Endometrium (tissue), 2 donors: ENCODE data around the gene CYP3A7.
"Not testable (repeated sequence)": the region's sequence is repeated elsewhere in the genome, so short reads cannot be mapped to it uniquely, and the experiment has no call there.

Experiments
- FAIRE-seq: peaks from 2 replicates; lab custom pipeline; 2012; peaks lifted over from hg19 to GRCh38; lab: Jason Lieb, UNC
- donor health status: control.
- donor health status: control.

CYP3A7 gene

GRCh38 chr7:99741441-99741795, 6.4 kb upstream of the CYP3A7 start:
- FAIRE-seq = no peak

DNA sequence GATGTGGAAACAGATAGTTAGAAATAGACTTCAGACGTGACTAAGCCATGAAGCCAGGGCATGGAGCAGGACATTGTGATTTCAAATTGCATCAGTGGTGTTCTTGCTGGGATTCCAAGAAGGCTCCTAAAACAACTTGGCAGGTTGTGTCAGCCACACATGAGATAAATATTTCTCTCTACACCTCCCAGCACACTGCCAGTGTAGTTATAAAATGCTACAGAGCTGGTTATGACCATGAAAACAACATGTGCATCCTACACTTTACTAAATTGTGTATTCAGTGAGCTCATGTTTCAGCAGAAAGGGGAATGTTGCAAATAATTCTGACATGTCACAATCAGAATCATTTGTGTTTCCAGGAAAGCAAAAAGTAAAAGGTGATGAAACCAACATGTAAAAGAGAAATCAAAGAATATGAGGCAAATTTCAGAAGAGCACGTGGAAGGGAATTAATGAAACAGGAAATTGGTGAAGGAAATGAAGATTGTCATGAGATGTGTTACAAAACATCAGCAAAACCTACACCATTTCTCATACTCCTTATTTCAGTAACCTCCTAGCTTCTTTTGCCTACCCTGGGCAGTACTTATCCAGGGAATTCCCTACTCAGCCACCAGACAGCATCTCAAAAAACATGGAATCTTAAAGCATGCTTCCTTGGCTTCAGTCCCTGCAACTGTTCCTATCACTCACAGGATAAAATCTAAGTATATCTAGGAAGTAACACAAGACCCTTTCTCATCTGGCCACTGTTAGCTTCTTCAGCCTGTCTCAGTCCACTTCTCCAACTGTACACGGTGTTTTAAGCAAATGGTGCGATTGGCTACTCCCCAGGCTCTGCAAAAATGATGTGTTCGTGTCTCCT, 5.8 kb upstream of the CYP3A7 start:
- FAIRE-seq = no peak

DNA sequence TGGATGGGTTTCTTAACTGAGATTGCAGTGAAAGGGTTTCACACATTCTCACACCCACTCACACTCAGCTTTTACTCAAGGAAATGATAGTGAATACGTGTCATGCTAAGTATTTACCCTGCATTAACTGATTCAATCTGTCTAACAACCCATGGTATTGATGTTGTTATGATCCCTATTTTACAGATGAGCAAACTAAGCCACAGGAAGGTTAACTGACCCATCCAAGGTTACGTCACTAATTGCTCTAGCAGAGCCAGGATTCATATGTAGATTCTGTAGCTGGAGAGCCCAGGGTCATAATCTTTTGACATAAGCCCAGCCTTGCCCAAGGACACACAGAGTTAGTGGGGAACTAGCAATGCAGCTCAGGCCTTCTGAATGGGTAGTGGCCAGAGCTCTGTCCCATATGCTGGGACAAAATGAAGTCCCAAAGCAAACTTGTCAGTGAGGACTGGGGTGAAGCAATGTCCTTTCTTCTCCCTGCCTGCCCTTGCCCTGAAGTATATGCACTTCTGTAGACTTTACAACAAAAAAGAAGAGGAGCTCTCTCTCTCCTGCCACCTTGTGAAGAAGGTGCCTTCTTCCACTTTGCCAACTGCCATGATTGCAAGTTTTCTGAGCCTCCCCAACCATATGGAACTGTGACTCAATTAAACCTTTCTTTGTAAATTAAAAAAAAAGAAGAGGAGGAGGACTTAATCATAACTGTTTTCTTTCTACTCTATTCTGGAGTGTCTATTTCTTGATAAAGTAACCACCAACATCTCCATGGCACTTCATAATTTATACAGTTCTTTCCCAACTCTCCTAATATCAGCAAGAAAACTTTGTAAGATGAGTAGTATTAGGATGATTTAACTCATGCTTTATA, 4.9 kb upstream of the CYP3A7 start:
- no peak for FAIRE-seq

DNA sequence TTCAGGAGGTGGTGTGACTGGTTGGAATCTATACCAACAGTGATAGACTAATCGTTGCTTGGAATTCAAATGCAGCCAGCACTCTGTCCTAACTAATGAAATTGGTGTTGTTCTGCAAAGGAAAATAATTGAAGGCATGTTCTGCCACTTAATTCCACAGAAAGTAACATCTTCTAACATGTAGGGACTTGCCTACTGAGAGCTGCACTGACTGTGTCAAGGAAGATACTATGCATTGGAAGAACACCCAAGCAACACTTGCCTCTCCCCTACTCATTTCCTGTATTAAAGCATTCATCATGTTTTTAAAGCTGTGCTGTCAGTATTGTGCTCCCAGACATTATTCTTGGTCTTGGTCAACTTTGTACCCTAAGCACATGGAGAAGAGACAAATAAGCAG, 2.7 kb upstream of the CYP3A7 start:
- FAIRE-seq = no peak

- not testable (repeated sequence) for FAIRE-seq
Measured at GRCh38 chr7:99736667-99737066, 1.7 kb upstream of the CYP3A7 start.

DNA sequence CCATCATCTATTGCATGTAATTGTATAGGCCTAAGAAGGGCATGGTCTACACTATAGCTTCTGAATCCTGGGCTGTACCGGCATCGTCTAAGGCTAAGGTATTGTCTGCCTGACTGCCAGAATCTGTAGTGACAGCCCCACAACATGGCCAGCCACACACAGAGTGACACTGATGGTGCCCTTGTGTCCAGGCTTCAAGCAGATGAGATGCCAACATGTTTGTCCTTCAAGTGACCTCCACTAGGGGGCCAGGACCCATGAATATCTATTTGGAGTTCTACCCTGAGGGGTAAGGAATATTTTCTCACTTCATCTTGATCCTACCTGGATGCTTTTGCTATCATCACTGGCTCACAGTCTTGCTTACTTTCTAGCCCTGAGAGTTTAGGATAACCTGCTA, 1.5 kb downstream of the CYP3A7 start:
- no peak for FAIRE-seq

DNA sequence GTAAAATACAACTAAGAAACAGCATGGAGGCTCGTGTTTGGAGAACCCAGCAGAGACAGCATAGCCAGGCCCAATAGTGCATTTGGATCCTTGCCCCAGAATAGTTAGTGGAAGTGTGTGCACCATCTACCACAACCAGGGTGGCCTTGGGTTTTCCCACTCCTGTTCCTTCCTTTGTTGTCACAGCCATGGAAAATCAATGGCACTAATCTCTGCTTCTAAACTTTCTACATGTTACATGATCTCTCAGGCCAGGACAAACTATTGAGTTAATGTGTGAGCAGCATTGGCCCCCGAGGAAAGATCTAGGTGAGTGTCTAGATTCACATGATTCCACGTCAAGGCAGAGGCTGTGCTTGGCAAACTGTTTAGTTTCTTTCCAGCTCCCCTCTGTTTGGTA, 2.0 kb downstream of the CYP3A7 start:
- no peak for FAIRE-seq

GRCh38 chr7:99731638-99732374, 3.2 kb downstream of the CYP3A7 start:
- no peak for FAIRE-seq

GRCh38 chr7:99730992-99731391, 4.0 kb downstream of the CYP3A7 start:
- FAIRE-seq = no peak

DNA sequence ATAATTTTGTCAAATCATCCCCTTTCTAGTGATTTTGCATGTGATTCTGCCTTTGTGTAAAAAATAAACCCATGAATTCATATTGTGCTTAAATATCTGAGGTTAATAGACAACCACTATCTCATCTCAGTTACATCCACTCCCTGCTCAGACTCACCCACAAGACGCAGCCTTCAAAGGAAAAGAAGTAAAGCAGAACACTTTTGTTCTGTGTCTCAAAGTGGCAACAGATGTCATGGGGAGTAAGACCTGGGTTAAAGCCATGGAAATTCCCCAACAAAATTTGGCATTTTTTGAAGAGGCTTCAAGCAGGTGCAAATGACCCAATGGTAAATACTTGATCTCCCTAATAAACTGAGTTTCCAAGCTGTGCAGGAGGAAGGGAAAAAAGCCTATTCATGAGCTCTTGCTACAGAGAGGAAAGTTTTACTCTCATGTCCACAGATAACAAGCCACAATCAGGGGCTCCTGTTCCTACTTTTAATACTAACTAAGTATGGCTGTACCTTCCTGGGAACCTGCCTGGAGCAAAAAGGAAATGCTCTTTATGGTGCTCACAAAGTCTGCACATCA, 4.7 kb downstream of the CYP3A7 start:
- FAIRE-seq = no peak

GRCh38 chr7:99729486-99730237, 5.3 kb downstream of the CYP3A7 start:
- FAIRE-seq = no peak

DNA sequence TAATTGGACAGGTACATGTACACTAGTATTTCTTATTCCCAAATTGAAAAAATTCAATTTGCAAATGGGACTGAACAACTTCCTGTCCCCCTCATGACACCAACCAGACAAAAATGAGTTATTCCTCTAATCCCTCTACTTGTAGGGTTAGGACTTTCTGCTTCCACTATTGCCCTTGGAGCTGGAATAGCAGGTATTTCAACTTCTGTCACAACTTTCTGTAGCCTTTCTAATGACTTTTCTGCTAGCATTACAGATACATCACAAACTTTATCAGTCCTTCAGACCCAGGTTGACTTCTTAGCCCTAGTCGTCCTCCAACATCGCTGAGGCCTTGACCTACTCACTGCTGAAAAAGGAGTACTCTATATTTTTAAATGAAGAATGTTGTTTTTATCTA, 6.4 kb downstream of the CYP3A7 start:
- no peak for FAIRE-seq

- not testable (repeated sequence) for FAIRE-seq
Measured at GRCh38 chr7:99723201-99723600, 11.8 kb downstream of the CYP3A7 start.

DNA sequence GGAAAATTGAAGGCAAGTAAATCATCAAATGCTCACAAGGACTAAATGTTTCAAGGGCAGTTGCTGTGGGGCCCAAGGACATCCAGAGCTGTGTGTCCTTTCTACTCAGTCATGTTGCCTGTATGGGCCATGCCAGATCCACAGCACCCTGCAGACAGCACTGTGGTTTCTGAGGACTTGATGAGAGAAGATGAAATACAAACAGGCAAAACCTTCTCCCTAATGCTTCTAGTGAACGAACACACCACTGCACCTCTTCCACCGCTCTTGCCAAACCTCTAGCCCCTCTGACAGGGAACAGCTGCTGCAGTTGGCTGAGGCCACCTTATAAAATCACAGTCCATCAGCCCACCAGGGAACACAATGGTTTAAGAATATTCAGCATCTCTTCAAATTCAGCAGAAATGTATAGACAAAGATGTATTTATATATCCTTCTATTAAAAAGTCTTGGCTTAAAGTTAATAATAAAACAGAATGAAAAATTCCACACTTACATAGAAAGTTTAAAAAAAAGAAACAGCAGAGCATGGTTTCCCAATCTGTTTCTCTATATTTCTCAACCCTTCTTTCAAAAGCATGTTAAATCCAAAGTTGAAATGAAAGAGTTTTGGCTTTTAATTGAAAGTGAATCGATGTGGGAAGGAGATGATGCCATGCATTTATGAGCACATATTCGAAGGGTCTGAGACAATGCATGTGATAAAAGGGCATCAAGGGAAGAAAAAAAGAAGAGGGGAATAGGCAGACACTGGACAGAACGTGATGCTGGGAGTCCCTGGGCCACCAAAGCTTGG, 14.0 kb downstream of the CYP3A7 start:
- FAIRE-seq = no peak

- no peak for FAIRE-seq
Measured at GRCh38 chr7:99719996-99720769, 14.8 kb downstream of the CYP3A7 start.

GRCh38 chr7:99713995-99714570, 20.9 kb downstream of the CYP3A7 start:
- no peak for FAIRE-seq

- no peak for FAIRE-seq
Measured at GRCh38 chr7:99709838-99710578, 25.0 kb downstream of the CYP3A7 start.

GRCh38 chr7:99709260-99709659, 25.7 kb downstream of the CYP3A7 start:
- FAIRE-seq = no peak

DNA sequence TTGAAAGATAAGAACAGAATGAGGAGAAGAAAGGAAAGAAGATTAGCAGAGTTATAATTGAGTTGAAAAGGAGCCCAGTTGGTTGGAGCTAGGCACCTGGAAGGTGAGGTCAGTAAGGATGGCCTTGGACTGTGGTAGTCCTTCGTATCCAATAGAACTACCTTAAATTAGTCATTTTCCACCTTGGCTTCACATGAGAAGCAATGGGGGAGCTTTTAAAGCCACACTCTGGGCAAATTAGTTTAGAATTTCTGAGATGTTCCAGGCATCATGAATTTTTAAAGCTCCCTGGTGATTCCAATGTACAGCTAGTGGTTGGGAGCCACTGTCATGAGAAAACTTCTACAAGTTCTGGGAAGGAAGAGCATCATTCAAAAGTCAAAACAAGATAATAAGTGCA, 27.9 kb downstream of the CYP3A7 start:
- no peak for FAIRE-seq
